B cell (primary cell): Measurements from ENCODE around the gene ACKR1. TPM values are rescaled to one million over a fixed set of nuclear protein-coding genes. Genes with fewer than 3 reads are reported as not detected.

Experiments
- ATAC-seq: fragments of 200-7000 bp; cut with Tn5 transposase; one replicate; pipeline ENCODE4 v1.10.0; 2021; ENCODE audit warnings: low read depth, mild to moderate bottlenecking, moderate number of reproducible peaks, moderate library complexity
- CTCF ChIA-PET: fragments of 350-600 bp; sonication (Branson Sonifier 250); formaldehyde crosslinking; loops from one replicate; lab custom pipeline; 2021; ENCODE audit warnings: antibody characterized with exemption, inconsistent platforms; lab: Charles Lee
- POLR2A ChIA-PET: fragments of 350-600 bp; sonication (Branson Sonifier 250); formaldehyde crosslinking; loops from one replicate; lab custom pipeline; 2021; ENCODE audit warnings: antibody characterized with exemption; lab: Charles Lee
- DNase-seq: peaks from one replicate; pipeline ENCODE4 v3.0.0; 2013
- H2AFZ ChIP-seq: 2 replicates; pipeline ENCODE4 v1.6.1; 2012; ENCODE audit warnings: mild to moderate bottlenecking, low read depth, low read length; ENCODE audit not compliant: insufficient read depth, poor library complexity, severe bottlenecking
- H3K27ac ChIP-seq, 2 donors: 1 replicate in 1 of 2; 2 replicates in 1 of 2; pipeline ENCODE4 v1.5.1; 2012 to 2013; ENCODE audit warnings: low read length in 2 of 2, mild to moderate bottlenecking in 2 of 2, moderate library complexity in 1 of 2
- H3K27me3 ChIP-seq, 4 experiments: fragments of 200-600 bp in 1 of 4; sonication (generic) in 1 of 4; replicated peaks in 1 of 4; 1 replicate in 2 of 4; 2 replicates in 2 of 4; pipeline versions ENCODE4 v1.6.1 to v1.7.0; 2013 to 2016; ENCODE audit warnings: low read length in 3 of 4, mild to moderate bottlenecking in 2 of 4, mixed read lengths in 1 of 4, moderate library complexity in 1 of 4; ENCODE audit not compliant: insufficient read depth in 4 of 4, control insufficient read depth in 3 of 4; ENCODE audit errors: control extremely low read depth in 1 of 4
- H3K36me3 ChIP-seq, 2 experiments: replicated peaks in 1 of 2; 1 replicate in 1 of 2; 2 replicates in 1 of 2; pipeline versions ENCODE4 v1.6.1 to v1.7.1; 2013; ENCODE audit warnings: low read length in 1 of 2; ENCODE audit not compliant: insufficient read depth in 2 of 2, control insufficient read depth in 1 of 2; ENCODE audit errors: control extremely low read depth in 1 of 2, extremely low read depth in 1 of 2
- H3K4me1 ChIP-seq, 2 donors: fragments of 200-600 bp in 1 of 2; sonication (generic) in 1 of 2; 1 replicate in 1 of 2; 2 replicates in 1 of 2; pipeline versions ENCODE4 v1.5.1 to v1.6.1; 2013 to 2017; ENCODE audit warnings: low read length in 2 of 2; ENCODE audit not compliant: control insufficient read depth in 2 of 2, insufficient read depth in 2 of 2
- H3K4me2 ChIP-seq: replicated peaks from 2 replicates; pipeline ENCODE3; 2012; ENCODE audit warnings: mild to moderate bottlenecking, low read depth, low read length; ENCODE audit not compliant: poor library complexity, severe bottlenecking
- H3K4me3 ChIP-seq, 5 experiments: fragments of 200-600 bp in 1 of 5; sonication (generic) in 1 of 5; 1 replicate in 3 of 5; 2 replicates in 2 of 5; pipeline versions ENCODE4 v1.5.1 to v1.7.0; 2011 to 2016; ENCODE audit warnings: low read length in 4 of 5, mild to moderate bottlenecking in 4 of 5, low read depth in 2 of 5, control low read depth in 1 of 5, moderate library complexity in 1 of 5; ENCODE audit not compliant: insufficient read depth in 1 of 5; ENCODE audit errors: control extremely low read depth in 1 of 5, extremely low read depth in 1 of 5
- H3K79me2 ChIP-seq: fragments of 200-600 bp; sonication (generic); one replicate; pipeline ENCODE4 v1.6.0; 2016; ENCODE audit warnings: low read length; ENCODE audit not compliant: control insufficient read depth, insufficient read depth
- H3K9ac ChIP-seq: fragments of 200-600 bp; sonication (generic); 2 replicates; pipeline ENCODE4 v1.6.1; 2017; ENCODE audit warnings: mild to moderate bottlenecking, low read length, moderate library complexity
- H3K9me3 ChIP-seq, 3 donors: one replicate each; pipeline versions ENCODE4 v1.6.1 to v1.7.1; 2013; ENCODE audit warnings: low read length in 2 of 3; ENCODE audit not compliant: control insufficient read depth in 2 of 3, insufficient read depth in 1 of 3; ENCODE audit errors: control extremely low read depth in 1 of 3
- H4K20me1 ChIP-seq: 2 replicates; pipeline ENCODE4 v1.6.0; 2012; ENCODE audit warnings: mild to moderate bottlenecking, low read length; ENCODE audit not compliant: insufficient read depth, control insufficient read depth, poor library complexity, severe bottlenecking
- H3K27ac Mint-ChIP-seq: one replicate; pipeline ENCODE4 v1.8.0; 2021; ENCODE audit warnings: mixed read lengths
- H3K27me3 Mint-ChIP-seq: one replicate; pipeline ENCODE4 v1.8.0; 2021; ENCODE audit warnings: mixed read lengths
- H3K4me1 Mint-ChIP-seq: one replicate; pipeline ENCODE4 v1.8.0; 2021; ENCODE audit warnings: mixed read lengths
- H3K4me3 Mint-ChIP-seq: one replicate; pipeline ENCODE4 v1.8.0; 2021; ENCODE audit warnings: mixed read lengths
- H3K9me3 Mint-ChIP-seq: one replicate; pipeline ENCODE4 v1.8.0; 2022; ENCODE audit warnings: mixed read lengths; ENCODE audit not compliant: insufficient read depth
- EZH2 ChIP-seq: IDR thresholded peaks from 2 replicates; pipeline ENCODE4 v1.6.1; 2012; ENCODE audit warnings: borderline replicate concordance, low read depth, mild to moderate bottlenecking, moderate library complexity, low read length; ENCODE audit not compliant: insufficient read depth, poor library complexity, severe bottlenecking
- WGBS: methylation state at CpG from one replicate; pipeline ENCODE4 v1.1.5; 2013; ENCODE audit warnings: missing lambda C conversion rate; ENCODE audit not compliant: insufficient coverage; 5-methylcytosine and 5-hydroxymethylcytosine counted together
- intact Hi-C: fragments of 100-400 bp; cut with micrococcal nuclease; formaldehyde crosslinking; loops from one replicate; pipeline ENCODE4 v1.10.0; 2022
- polyA plus RNA-seq: library from polyadenylated mRNA; depleted of rRNA; stranded (reverse); fragments of >200 nt; gene quantifications from 2 replicates; pipeline ENCODE4 v1.2.3, GENCODE V29; 2012
- total RNA-seq, 2 donors: library from RNA; stranded (reverse); fragments of 120-200 nt in 1 of 2; gene quantifications; 1 replicate in 1 of 2; 2 replicates in 1 of 2; pipeline versions ENCODE4 v1.2.3 to v1.2.4, GENCODE V29; 2013 to 2022
- TF ChIP-seq, protein P1 (sequence below): fragments of 200-600 bp; IDR thresholded peaks from one replicate; pipeline ENCODE4 v1.8.0; 2022; ENCODE audit warnings: antibody characterized with exemption, mild to moderate bottlenecking

The ACKR1 gene
- total and polyA plus RNA-seq, 2 donors (not counting 1 experiment from before 2014, with no cell fraction given): 0.04 TPM; not detected in 1

DNA sequence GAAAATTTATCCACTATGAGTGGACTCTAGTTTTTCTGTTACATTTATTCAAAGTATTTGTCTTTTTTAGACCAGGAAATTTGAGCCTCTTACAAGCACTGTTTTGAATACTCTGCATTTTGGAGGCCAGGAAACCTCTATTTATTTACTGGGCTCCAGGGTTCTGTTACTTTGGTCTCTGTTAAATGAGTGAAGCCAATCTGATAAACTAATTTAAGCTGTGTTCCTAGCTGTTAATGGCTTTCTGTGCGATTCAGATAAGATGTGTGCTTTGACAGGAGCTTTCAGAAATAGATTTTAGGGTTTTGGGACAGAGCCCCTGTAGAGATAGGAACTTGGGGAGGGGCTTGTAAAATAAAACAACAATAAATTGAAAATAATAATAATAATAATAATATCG lies 23.9 kb downstream of the ACKR1 start:
- Mint-ChIP-seq H3K4me3 (no peak overlapping the region), H3K9me3 (no peaks in the 10 kb centered on the region), H3K27me3 (peaks cover 34% of the 10 kb centered on the region), H3K27ac (no peak overlapping the region), H3K4me1 (no peaks in the 10 kb centered on the region)
- no peaks in the 10 kb centered on the region for H4K20me1 ChIP-seq
- H3K36me3 ChIP-seq: no peaks in the 10 kb centered on the region
- no peaks in the 10 kb centered on the region for H3K4me1 ChIP-seq
- TF ChIP-seq EZH2: no peak
- TF ChIP-seq, protein P1, sequence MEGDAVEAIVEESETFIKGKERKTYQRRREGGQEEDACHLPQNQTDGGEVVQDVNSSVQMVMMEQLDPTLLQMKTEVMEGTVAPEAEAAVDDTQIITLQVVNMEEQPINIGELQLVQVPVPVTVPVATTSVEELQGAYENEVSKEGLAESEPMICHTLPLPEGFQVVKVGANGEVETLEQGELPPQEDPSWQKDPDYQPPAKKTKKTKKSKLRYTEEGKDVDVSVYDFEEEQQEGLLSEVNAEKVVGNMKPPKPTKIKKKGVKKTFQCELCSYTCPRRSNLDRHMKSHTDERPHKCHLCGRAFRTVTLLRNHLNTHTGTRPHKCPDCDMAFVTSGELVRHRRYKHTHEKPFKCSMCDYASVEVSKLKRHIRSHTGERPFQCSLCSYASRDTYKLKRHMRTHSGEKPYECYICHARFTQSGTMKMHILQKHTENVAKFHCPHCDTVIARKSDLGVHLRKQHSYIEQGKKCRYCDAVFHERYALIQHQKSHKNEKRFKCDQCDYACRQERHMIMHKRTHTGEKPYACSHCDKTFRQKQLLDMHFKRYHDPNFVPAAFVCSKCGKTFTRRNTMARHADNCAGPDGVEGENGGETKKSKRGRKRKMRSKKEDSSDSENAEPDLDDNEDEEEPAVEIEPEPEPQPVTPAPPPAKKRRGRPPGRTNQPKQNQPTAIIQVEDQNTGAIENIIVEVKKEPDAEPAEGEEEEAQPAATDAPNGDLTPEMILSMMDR: no peak
- CTCF ChIA-PET: interaction anchor here (9.5 kb wide), 1 partner anchor 15 kb away, joined by 60 read pairs; no protein-coding TSS in a partner anchor
- no CpG with 5 or more reads among the region's 2 CpGs for WGBS
- POLR2A ChIA-PET: no interaction called here
- H3K27me3 ChIP-seq: peaks cover 0 to 11% (median 6%) of the 10 kb centered on the region in 4 experiments
- ATAC-seq: no peak
- no peaks in the 10 kb centered on the region for H3K79me2 ChIP-seq
- intact Hi-C loops: no loop called here
- H3K9ac ChIP-seq: no peak overlapping the region
- no peak overlapping the region for H3K4me2 ChIP-seq
- DNase-seq: no peak
- no peak overlapping the region for H3K4me3 ChIP-seq
- no peak overlapping the region for H3K27ac ChIP-seq
- no peaks in the 10 kb centered on the region for H3K9me3 ChIP-seq
- H2AFZ ChIP-seq: no peak overlapping the region

DNA sequence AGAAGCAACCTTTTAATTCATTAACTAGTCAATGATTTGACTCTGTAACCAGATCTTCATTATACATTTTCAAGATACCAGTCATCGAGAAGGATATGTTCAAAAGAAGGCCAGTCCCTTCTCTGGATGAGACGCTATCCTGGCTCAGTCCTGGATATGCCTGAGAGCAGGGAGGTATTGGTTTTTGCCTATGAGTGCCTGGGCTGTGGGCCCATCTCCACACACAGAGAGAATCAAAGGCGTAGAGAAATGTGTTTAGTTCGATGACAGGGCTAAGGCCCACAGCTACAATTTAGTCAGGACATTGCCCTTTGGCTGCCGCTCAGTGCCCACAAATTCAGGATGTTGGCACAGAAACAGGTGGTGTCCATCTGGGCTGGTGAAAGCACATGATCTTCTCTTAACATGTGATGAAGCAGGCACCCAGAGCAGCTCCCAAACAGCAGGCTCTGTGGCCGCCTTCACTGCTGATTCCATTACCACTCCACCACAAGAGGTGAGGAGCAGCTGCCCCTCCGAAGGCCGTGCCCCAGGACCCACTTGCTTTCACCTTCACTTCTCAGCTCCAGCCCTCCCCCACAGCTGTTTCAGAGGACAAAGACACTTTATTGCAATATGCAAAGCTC lies 24.7 kb downstream of the ACKR1 start:
- Mint-ChIP-seq H3K9me3 (no peaks in the 10 kb centered on the region), H3K4me3 (no peak overlapping the region), H3K27ac (no peak overlapping the region), H3K4me1 (no peaks in the 10 kb centered on the region), H3K27me3 (peaks cover 29% of the 10 kb centered on the region)
- ATAC-seq: no peak
- no peak overlapping the region for H3K4me3 ChIP-seq
- no peaks in the 10 kb centered on the region for H3K9me3 ChIP-seq
- no peaks in the 10 kb centered on the region for H3K36me3 ChIP-seq
- H3K4me2 ChIP-seq: no peak overlapping the region
- no peak overlapping the region for H3K9ac ChIP-seq
- no peak overlapping the region for H3K27ac ChIP-seq
- no peak overlapping the region for H2AFZ ChIP-seq
- WGBS: 97% methylated on average over 7 of the region's 8 CpGs
- no peaks in the 10 kb centered on the region for H3K4me1 ChIP-seq
- ChIA-PET CTCF (interaction anchor here (0.9 to 9.5 kb wide), 2 partner anchors 16 to 22 kb away, joined by 3 to 60 read pairs; no protein-coding TSS in a partner anchor), POLR2A (no interaction called here)
- no peak for TF ChIP-seq EZH2
- no peaks in the 10 kb centered on the region for H4K20me1 ChIP-seq
- H3K79me2 ChIP-seq: no peaks in the 10 kb centered on the region
- intact Hi-C loops: no loop called here
- peaks cover 0 to 9% (median 6%) of the 10 kb centered on the region in 4 experiments for H3K27me3 ChIP-seq
- DNase-seq: no peak
